Kidney glomerular epithelial cell (primary cell): ENCODE measurements around the gene MBOAT1.
"Not testable (repeated sequence)": the region's sequence is repeated elsewhere in the genome, so short reads cannot be mapped to it uniquely, and the experiment has no call there.

Experiments used
- DNase-seq: peaks from one replicate; lab custom pipeline; 2025; lab: John Stamatoyannopoulos, UW

Gene MBOAT1

DNA sequence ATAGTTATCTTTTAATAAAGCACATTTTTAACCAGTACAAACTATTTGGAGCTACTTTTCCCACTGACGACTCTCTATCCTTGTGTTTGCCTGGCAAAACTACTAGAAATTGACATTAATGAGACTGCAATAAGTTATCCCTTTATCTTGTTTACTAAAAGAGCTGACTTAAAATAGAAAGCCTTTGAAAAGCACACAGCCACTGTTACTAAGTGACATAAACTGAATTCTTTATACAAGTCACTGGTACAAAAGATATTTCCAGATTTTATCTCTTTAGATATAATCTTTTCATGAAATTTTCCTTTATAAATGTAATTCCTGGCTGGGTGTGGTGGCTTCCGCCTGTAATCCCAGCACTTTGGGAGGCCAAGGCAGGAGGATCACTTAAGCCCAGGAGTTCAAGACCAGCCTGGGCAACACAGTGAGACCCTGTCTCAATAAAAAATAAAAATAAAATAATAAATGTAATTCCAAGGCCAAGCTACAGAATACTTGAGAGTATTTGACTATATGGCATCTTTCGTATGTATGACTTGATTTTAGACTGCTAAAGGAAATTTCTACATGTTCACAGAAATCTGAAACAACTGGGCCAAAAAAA is 9.5 kb downstream of the MBOAT1 start:
- DNase-seq = no peak

- DNase-seq = no peak
Observed at GRCh38 chr6:20202324-20202658, 10.0 kb downstream of the MBOAT1 start.

GRCh38 chr6:20200761-20201630 is 11.3 kb downstream of the MBOAT1 start:
- DNase-seq = peak; percentile 43

DNA sequence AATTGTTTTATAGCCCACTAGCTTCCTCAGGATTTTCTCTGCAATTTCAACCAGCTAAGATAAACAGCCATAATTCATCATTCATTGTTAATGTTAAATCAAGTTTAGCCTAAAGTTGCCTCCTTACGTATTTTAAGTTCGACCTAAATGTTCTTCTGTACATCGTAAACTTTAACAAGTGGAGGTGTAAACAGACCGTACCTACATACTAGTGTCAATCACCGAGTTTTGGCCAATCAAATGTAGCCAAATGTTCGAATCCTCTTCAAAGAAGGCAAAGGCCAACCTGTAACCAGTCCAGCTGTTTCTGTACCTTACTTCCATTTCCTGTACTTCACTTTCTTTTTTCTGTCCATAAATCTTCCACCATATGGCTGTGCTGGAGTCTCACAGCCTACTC is 13.5 kb downstream of the MBOAT1 start:
- no peak for DNase-seq

GRCh38 chr6:20198156-20198774 is 14.0 kb downstream of the MBOAT1 start:
- DNase-seq = no peak

DNA sequence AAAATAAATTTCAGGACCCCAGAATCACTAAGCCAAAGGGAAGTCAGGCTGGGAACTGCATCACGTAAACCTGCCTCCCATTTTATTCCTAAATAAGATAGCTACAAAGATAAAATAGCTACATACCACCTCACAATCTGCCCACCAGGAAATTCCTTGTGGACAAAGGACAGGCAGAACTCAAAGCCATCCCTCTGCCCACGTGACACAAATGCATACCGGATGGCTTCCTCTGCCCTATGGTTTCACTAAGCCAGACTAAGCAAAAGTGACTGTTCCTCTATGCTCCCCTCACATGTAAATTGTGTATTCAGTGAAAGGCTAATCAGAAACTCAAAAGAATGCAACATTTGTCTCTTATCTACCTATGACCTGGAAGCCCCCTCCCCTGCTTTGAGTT is 15.0 kb downstream of the MBOAT1 start:
- no peak for DNase-seq

- DNase-seq = no peak
Observed at GRCh38 chr6:20192625-20193024, 19.6 kb downstream of the MBOAT1 start.

GRCh38 chr6:20191992-20192391 is 20.3 kb downstream of the MBOAT1 start:
- no peak for DNase-seq

DNA sequence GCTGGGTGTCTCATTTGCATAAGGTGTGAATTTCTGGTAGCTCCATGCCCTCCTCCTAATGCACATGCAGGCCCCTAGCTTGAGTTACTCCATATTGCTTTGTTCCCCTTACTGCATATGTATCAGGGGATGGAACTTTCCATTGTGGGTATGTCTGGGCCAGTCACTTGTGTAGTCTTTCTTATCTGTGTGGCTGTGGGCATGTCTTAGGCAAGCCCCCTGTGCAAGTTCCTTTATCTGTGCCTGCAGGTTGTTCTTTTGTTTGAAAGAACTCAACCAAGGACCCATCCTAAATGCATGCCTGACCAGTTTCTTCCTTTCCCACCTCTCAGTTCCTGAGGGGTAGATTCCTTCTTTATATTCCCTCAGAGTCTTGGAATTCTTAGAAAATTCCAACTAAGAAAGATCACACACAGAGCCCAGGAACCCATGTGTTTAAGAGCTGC is 23.6 kb downstream of the MBOAT1 start:
- peak; percentile 87 for DNase-seq

- DNase-seq = no peak
Observed at GRCh38 chr6:20186981-20187380, 25.3 kb downstream of the MBOAT1 start.

DNA sequence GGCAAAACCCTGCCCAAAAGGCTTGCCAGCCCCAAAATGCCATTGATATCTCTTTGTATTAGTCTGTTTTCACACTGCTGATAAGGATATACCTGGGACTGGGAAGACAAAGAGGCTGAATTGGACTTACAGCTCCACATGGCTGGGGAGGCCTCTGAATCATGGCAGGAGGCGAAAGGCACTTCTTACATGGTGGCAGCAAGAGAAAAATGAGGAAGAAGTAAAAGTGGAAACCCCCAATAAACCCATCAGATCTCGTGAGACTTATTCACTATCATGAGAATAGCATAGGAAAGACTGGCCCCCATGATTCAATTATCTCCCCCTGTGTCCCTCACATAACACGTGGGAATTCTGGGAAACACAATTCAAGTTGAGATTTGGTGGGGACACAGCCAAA is 28.6 kb downstream of the MBOAT1 start:
- no peak for DNase-seq

DNA sequence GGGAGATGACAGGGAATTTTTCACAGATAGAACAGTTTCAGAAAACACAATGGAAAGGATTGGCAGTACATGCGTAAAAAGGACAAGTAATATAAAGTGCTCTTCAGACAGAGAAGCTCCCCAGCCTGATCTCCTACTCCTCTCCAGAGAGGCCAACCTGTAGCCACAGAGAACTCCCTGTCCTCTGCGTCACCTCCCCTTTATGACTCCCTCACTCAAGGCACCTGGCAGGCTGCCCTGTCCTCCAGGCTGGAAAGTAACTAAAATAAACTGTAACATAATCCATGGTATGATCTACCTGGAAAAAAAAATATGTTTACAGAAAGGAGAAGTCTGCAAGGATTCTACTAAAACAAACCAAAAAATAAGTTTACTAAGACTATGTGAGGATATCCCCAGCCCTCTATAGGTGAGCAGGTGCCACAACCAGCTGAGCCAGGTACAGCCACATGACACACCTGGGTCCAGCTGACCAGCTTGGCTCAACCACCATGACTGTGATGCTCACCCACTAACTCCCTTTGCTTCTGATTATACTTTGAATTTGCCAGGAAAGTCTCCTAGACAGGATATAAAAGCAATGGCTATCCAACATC is 29.2 kb downstream of the MBOAT1 start:
- peak; percentile 42 for DNase-seq

- no peak for DNase-seq
Observed at GRCh38 chr6:20182069-20182468, 30.2 kb downstream of the MBOAT1 start.

- DNase-seq = peak; percentile 18
Observed at GRCh38 chr6:20180935-20181334, 31.3 kb downstream of the MBOAT1 start.

DNA sequence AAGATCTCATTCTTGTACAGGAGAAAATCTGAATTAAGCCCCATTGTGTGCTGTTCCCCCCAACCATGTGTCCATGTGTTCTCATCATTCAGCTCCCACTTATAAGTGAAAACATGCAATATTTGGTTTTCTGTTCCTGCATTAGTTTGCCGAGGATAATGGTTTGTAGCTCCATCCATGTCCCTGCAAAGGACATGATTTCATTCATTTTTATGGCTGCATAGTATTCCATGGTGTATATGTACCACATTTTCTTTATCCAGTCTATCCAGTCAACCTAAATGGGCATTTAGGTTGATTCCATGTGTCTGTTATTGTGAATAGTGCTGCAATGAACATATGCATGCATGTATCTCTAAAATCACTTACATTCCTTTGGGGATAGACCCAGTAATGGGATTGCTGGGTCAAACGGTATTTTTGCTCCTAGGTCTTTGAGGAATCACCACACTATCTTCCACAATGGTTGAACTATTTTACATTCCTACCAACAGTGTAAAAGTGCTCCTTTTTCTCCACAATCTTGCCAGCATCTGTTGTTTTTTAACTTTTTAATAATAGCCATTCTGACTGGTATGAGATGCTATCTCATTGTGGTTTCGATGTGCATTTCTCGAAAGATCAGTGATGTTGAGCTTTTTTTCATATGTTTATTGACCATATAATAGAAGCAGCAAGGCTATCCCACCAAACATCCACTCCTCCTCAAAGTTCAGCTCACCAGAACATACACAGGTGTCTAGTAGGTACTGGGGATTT is 32.8 kb downstream of the MBOAT1 start:
- DNase-seq = not testable (repeated sequence)

- no peak for DNase-seq
Observed at GRCh38 chr6:20178327-20178726, 33.9 kb downstream of the MBOAT1 start.

DNA sequence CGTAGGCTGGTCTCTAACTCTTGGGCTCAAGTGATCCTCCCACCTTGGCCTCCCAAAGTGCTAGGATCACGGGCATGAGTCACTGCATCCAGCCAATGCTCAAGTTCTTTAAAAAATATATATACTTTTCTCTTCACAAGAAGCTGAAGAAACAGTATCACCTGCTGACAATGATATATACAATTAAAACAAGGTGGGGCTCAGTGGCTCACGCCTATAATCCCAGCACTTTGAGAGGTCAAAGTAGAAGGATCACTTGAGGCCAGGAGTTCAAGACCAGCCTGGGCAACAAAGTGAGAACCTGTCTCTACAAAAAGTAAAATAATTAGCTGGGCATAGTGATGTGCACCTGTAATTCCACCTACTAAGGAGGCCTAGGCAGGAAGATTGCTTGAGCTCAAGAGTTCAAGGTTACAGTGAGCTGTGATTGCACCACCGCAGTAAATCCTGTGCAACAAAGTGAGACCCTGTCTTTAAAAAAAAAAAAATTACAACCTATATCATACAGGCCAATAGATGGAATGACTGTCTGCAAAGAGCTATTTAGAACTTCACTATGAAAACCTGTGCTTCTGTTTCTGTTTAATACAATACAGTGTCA is 36.4 kb downstream of the MBOAT1 start:
- DNase-seq = no peak

DNA sequence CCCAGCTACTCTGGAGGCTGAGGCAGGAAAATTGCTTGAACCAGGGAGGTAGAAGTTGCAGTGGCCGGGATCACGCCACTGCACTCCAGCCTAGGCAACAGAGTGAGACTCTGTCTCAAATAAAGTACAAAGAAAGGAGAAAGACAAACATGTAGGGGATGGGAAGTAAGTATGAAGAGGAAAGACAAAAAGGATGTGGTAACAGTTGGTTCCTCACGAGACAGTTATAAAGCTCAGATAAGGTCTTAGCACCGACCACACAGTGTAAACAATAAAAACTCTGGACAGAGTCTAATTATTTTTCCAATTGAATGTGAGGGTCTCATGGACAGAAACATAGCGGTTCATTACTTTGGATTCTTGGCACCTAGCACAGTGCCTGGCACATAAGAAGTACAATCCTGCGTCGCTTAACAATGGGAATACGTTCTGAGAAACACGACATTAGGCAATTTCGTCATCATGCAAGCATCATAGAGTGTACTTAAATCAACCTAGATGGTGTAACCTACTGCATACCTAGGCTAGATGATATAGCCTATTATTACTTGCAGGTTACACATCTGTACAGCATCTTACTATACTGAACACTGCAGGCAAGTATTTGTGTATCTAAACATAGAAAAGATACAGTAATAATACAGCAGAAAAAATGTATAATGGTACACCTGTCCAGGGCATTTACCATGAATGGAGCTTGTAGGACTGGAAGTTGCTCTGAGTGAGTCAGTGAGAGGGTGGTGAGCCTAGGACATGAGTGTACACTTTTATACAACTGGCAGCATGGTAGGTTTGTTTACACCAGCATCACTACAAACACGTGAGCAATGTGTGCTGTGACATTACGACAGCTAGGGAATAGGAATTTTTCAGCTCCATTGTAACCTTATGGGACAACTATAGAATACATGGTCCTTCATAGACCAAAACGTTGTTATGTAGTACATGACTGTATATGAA is 38.2 kb downstream of the MBOAT1 start:
- DNase-seq = no peak

GRCh38 chr6:20172842-20173456 is 39.3 kb downstream of the MBOAT1 start:
- DNase-seq = no peak
